GM12875 (cell line): ENCODE results near the gene ERGIC1.

Experiments used
- H3K4me3 ChIP-seq: one replicate; pipeline ENCODE4 v1.5.1; 2011; ENCODE audit warnings: low read depth, low read length, control low read depth
- CTCF ChIP-seq: IDR thresholded peaks from 2 replicates; pipeline ENCODE4 v1.5.1; 2011; ENCODE audit warnings: low read depth, mild to moderate bottlenecking, control low read depth, inconsistent platforms, low read length, moderate library complexity, borderline replicate concordance; ENCODE audit not compliant: insufficient read depth

The ERGIC1 gene

GRCh38 chr5:172837640-172838039 lies 3.6 kb downstream of the ERGIC1 start:
- TF ChIP-seq CTCF: no peak
- H3K4me3 ChIP-seq: peak overlapping the region; percentile 34

GRCh38 chr5:172838151-172838875 lies 4.3 kb downstream of the ERGIC1 start:
- TF ChIP-seq CTCF: no peak
- peak overlapping the region; percentile 34 for H3K4me3 ChIP-seq

GRCh38 chr5:172839669-172840431 lies 5.8 kb downstream of the ERGIC1 start:
- no peak for TF ChIP-seq CTCF
- H3K4me3 ChIP-seq: no peak overlapping the region

- TF ChIP-seq CTCF: no peak
These were observed 6.5 kb downstream of the ERGIC1 start for GRCh38 chr5:172840432-172841154.

GRCh38 chr5:172841256-172841655 lies 7.2 kb downstream of the ERGIC1 start:
- TF ChIP-seq CTCF: no peak
- no peak overlapping the region for H3K4me3 ChIP-seq

More at GRCh38 chr5:172840432-172841154, 6.5 kb downstream of the ERGIC1 start:
- no peak overlapping the region for H3K4me3 ChIP-seq

GRCh38 chr5:172843825-172844576 lies 9.9 kb downstream of the ERGIC1 start:
- TF ChIP-seq CTCF: no peak
- H3K4me3 ChIP-seq: no peak overlapping the region
